ENCODE results near the gene KCNA5. TPM values are rescaled to one million over a fixed set of nuclear protein-coding genes. Genes with fewer than 3 reads are reported as not detected.
A peak's percentile ranks its signal among the peaks of the same experiment; 100 is the strongest.

KCNA5 gene
- 0.05 TPM for total RNA-seq

DNA sequence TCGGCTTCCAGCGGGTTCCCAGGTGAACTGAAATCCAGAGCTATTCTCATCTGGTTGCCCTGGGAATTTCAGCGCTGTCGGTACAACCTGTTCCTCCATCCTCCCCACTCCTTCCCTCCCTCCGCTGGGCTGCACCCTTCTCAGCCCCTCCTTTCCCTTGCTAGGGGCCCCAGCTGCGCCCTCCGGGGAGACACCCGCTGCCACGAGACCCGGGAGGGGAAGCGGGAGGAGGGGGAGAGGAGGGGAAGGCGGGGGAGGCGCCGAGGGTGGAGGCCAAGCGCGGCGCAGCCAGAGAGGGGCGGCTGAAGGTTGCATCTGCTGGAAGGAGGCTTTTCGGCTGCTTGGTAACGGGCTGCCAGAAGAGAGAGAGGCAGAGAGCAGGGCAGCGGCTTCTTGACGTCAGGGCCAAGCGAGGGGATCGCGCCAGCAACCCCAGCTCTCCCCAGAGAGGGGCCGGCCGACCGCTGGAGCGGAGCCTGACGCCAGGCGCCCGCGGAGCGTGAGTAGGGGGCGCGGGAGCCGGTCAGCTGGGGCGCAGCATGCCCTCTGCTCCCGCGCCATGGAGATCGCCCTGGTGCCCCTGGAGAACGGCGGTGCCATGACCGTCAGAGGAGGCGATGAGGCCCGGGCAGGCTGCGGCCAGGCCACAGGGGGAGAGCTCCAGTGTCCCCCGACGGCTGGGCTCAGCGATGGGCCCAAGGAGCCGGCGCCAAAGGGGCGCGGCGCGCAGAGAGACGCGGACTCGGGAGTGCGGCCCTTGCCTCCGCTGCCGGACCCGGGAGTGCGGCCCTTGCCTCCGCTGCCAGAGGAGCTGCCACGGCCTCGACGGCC is at the start of gene KCNA5:
Gene KCNA5 (plus strand): TSS at position 291 of the 831 bp plus-strand sequence. CDS start 269 bp downstream, at position 560.
- no peak for ATAC-seq
- DNase-seq (ENCODE audit: low spot score) = no peak

DNA sequence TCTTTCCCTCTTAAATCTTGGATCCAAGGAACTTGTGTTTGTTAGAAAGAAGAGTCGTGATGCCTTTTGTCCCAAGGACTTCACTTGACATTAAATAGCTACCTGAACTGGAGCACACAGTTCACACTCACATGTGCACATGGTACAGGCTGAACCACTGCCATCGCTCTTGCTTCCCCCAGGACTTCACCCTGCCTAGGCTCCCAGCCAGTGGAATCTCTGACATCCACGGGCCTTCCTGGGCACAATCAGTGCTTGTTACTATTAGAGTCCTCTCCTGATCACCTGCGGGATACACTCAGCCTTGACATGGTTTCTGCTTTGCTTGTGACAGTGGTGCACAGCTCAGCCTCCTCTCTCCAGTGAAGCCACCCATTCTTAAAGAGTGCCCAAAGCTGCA is 49.1 kb upstream of the KCNA5 start:
- no peak for DNase-seq (ENCODE audit: low spot score)
- ATAC-seq = no peak

DNA sequence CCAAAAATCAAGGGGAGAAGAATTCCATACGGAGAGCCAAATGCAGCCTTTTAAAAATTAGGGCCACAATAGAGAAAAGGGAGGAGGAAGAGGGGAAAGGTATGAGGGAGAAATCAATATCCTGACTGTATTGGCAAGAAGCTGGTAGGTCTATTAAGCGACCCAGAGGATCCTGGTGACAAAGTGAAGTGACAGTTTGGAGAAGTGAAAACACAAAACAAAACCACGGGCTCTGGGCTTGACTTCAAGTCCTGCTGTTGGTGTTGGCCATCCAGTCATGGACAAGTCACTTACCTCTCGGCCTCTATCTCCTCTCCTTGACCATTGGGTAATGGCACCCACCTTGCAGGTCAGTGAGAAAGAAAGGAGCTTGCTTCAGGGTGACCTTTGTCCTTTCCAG is 47.0 kb upstream of the KCNA5 start:
- DNase-seq (ENCODE audit: low spot score) = no peak
- ATAC-seq = no peak

DNA sequence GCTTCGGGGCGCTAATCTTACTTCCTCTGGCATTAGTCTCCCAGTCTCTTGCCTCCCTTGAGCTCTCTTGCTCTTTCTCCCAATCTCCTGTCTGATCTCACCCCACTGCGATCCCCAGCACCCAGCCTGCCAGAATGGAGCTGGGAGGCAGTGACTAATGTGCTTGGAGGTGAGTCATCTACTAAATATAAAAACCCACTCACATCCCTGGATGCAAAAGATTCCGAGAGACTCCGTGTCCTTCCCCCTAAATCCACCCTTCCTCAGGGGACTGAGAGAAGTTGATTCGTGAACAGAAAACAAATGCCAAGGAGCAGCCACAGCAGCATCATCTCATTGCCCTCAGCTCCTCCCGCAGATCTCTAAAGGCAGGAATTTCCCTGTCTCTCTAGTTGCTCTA is 45.7 kb upstream of the KCNA5 start:
- DNase-seq (ENCODE audit: low spot score) = no peak
- ATAC-seq = no peak

DNA sequence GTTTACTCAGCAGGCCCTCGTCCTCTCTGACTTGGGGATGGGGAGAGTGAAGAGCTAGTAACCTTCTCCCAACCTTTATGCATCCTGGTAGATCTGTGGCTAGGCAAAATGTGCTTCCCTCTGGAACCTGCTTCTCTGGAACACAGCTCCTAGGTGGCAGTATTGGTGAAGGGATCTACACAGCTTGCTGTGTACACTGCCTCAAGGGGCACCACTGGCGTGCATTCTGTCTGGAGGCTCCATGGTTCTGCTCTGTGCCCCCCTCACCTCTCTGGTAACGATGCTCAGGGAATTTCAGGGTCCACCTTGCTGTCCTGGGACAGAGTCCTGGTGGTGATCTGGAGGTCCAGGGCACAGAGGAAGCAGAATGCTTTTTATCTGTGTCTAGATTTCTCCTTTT is 43.5 kb upstream of the KCNA5 start:
- DNase-seq (ENCODE audit: low spot score) (no peak), ATAC-seq (no peak)

DNA sequence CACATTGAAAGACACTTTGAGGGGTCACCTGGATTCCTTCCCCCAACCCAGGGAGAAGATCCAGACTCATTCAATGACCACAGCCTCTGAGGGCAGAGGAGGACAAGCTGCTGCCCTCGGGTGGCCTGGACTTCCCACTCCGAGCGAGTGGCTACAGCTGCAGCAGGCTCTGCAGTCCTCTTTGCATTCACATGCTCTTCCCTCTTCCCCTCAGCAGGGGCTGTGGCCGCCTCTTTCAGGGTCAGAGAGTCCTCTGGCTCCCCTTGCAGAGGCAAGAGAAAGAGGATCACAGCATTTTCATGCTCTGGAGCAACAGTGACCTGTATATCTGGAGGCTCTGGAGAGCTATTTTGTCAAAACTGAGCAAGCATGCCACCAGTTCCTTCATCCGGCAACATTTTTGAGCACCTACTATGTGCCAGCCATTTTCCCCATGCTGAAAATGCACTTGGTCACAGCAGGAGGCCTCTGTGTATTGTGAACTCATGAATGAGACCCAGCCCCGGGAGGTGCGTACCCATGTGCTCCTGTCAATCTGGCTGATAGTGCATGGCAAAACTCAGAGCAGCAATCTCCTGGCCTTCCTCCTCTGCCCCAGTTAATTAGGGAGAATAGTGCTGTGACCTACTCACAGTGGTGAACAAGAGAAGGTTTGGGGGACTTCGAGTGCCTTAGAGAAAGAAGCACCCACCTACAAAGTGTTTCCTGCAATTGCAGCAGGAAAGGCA is 42.9 kb upstream of the KCNA5 start:
- no peak for ATAC-seq
- DNase-seq (ENCODE audit: low spot score) = no peak

DNA sequence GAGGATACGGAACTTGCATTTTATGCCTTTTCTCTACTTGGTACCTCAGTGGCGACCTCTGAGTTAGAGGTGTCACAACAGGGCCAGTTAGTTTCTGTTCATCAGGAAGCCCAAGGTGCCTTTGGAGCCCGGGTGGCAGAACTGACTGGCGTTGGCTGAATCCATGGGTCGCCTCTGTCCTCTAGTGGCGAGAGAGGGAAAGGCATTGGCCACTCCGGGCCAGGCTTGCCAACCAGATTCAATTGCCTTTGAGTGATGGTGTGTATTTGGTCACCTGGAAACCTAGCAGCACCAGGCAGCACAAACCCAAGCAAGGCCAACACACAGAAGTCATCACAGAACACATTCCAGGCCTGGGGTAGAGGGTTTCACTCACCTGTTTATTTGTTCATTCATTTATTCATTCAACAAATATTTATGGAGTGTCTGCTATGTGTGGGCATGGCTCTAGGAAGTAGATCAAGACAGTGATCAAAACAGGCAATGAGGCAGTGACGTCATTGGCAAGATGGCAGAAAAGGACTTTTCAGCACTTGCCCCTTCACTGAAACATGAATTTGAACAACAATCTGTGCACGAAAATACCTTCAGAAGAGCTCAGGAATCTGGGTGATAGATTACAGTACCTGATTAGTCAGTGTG is 40.5 kb upstream of the KCNA5 start:
- ATAC-seq (peak; percentile 99), DNase-seq (ENCODE audit: low spot score) (peak; percentile 71)

DNA sequence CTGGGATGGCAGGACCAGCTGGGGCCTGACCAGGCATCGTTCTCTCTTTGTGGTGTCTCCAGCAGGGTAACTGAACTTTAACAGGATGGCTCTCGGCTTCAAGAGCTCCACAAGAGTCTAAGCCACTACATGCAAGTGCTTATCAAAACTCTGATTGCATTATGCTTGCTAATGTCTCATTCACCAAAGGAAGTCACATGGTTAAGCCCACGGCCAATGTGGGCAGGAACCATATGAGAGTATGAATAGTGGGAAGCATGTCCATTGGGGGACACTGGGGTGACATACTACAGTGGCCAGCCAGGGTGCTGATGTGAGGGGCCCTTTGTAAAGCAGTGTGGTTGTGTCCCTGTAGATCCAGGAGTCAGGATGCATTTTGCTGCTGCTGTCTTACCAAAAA is 35.0 kb upstream of the KCNA5 start:
- ATAC-seq = no peak
- no peak for DNase-seq (ENCODE audit: low spot score)

DNA sequence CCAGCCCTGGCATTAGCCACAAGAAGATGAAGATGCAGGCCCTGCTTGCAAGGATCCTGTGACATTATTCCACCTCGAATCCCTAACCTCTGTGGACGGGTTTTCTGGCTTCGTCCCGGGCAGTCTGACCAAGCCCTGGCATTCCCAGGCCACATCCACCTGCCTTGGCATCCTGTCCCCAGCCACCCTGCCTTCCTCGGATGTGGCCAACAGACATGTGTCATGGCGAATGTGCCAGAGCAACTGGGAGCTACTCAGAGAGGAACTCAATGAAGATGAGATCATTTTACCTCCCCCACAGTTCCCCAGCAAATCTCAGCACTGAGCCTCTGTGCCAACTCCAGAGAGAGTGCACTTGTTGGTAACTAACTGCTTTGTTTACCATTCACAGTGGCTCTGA is 33.5 kb upstream of the KCNA5 start:
- DNase-seq (ENCODE audit: low spot score) (no peak), ATAC-seq (no peak)

DNA sequence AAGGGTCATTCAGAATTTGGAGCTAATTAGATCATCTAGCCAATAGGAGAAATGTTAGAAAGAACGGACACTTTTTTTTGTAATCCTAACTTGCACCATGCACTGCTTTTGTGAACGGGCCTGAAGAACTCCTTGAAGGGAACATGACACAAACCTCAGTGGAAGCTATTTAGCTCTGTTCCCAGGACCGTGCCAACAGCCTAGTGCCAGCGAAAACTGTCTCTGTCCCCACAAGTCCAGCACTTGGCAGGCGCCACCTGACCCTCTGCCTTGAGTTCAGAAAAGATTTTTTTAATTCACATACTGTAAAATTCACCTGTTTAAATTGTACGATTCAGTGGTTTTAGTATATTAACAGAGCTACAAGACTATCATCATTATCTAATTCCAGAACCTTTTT is 31.3 kb upstream of the KCNA5 start:
- DNase-seq (ENCODE audit: low spot score) (no peak), ATAC-seq (no peak)

DNA sequence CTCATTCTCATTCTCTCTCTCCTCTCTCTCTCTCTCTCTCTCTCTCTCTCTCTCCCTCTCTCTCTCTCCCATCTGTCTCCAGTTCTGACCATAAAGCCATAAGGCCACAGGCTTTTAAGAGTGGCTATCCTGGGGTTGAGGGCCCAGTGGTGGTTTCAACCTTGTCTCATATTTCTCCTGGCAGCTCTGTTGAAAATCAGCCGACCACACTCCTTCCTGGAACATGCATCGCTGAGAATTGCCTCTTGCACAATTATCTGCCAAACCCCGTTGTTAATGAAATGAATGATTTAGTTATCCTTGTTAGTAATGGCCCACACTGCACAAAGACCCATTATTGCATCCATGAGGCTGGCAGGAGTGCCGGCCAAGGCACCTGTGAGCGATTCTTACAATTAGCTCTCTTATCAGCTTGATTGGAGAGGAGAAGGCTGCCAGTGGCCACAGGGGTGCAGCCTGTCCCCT is 30.4 kb upstream of the KCNA5 start:
- DNase-seq (ENCODE audit: low spot score) (no peak), ATAC-seq (no peak)

DNA sequence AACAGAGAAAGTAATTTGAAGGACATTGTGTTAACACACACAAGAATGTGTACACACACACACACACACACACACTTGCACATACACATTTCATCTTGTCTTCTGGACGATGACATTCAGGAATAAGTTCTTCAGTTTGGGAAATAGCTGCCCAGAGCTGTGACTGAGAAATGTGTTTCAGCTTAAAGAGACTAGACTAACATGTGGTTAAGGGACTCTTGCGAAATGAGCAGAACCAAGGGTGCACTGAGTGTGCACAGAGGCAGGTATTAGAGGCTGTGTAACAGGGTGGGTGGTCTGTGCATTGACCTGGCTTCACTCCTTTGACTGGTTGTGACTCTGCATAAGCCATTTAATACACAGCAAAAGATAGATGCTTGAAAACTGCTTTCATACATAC is 29.4 kb upstream of the KCNA5 start:
- DNase-seq (ENCODE audit: low spot score) = no peak
- no peak for ATAC-seq

DNA sequence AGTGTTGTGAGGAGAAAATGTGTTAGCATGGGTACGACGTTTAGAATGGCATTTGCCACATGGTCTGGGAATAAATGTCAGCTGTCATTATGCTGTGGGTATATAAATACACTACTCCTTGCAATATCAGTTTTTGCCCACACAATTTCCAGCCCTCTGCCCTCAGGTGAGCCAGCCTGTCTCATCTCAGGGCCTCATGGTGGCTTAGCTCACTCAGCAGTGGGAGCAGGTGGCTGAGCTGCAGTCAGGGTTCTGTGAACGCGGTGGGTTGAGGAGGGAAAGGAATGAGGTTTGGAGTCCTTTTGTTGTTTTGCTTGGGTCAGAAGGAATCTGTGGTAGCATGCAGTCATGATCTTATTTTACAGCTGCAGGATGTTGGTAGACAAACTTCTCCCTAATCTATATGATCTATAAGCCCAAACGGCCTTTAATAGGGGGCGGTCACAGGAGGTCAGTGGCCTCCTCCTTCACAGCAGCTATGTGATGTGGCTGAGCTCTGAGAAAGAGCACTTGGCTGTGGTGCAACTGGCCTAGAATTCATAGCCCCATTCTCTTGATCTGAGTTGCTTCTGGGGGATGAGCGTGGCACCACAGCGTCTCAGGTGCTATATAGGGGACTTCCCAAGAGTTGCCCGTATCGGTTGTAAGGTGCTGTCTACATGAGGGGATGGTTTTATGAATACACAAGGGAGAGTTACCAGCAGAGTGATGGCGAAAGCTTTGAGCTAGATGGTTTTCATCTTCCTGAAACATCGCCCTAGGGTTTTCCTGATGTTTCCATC is 27.8 kb upstream of the KCNA5 start:
- DNase-seq (ENCODE audit: low spot score) (no peak), ATAC-seq (no peak)

DNA sequence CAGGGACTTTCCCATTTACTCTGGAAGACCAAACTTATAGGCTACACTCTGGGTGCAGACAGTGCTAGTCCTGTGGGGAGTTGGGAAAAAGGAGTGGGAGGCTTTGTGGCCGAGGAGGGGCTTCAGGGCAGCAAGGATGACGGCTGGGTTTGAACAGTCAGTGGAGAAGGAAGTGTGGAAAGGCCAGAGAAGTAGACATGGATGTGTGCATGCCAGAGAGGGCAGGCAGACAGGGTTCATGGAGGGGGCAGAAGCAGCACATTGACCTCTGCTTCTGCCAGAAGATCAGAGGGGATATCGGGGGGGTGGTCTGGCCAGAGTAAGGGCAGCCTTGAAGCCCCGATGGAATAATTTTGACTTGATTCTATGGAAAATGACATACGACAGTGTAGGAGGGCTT is 27.2 kb upstream of the KCNA5 start:
- ATAC-seq (no peak), DNase-seq (ENCODE audit: low spot score) (no peak)

DNA sequence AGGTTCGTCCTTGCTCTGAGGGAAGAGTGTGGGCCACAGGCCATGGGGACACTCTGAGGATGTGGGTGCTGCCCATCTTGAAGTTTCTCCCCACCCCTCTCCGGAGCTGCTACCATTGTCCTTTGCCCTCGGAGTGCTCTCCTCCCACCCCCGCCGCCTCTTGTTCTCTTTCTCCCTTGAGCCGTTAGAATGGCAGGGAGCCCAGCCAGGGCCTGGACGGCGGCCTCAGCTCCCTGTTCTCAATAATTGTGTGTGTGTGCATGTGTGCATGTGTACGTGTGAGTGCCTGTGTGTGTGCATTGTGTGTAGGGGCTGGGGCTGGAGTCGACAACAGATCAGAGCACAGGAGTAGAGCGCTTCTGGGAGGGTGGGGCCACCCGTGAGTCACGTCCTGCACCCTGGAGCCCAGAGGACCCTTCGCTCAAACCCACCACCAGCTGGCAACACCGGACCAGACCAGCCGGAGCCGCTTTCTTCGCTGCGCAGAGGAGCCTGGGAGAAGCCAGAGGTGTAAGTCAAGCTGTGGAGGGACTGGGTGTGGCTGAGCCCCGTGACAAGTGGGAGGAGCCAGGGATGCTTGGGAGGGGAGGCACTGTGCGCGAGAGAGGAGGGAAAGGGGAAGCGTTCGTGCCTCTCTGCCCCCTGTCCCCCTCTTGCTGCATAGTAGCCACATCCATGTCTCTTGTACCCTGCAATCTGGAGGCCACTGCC is 25.9 kb upstream of the KCNA5 start:
- DNase-seq (ENCODE audit: low spot score) = no peak

DNA sequence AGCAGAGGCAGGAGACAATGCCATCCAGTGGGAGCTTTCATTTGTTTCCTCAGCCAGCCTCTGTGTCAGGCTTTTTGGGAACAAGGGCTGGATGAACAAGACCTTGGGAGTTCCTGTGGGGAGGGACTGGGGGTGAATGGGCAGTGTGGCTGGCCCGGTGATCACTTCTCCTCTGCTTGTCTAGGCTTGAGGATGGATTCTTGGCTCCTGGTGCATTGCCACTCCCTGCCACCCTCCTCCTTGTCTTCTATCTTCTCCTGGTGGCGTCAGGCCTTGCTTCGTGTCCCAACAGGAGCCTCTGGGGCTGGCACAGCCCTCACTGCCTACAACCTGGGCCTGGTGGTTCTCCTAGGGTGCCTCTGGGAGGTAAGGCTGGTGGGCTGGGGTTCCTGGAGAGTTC is 25.0 kb upstream of the KCNA5 start:
- ATAC-seq = no peak

More for the DNA sequence above, 25.9 kb upstream of the KCNA5 start:
- ATAC-seq = no peak

DNA sequence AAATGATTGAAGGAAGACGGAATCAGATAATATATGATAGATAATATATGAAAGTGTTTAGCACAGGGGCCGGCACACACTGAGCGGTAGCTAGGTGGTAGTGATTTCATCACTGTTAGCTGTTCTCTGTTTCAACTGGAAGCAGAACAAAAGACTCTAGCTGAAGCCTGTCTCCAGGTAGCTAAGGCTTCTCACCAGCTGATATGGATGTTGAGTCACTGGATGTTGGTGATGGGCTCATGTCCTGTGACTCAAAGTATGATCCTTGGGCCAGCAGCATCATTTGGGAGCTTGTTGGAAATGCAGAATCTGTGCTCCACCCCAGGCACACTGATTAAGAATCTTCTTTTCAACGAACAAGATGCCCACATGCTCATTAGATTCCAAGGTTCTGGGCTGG is 21.7 kb upstream of the KCNA5 start:
- ATAC-seq = no peak
- DNase-seq (ENCODE audit: low spot score) = no peak

More for the DNA sequence above, 25.0 kb upstream of the KCNA5 start:
- DNase-seq (ENCODE audit: low spot score) = no peak

DNA sequence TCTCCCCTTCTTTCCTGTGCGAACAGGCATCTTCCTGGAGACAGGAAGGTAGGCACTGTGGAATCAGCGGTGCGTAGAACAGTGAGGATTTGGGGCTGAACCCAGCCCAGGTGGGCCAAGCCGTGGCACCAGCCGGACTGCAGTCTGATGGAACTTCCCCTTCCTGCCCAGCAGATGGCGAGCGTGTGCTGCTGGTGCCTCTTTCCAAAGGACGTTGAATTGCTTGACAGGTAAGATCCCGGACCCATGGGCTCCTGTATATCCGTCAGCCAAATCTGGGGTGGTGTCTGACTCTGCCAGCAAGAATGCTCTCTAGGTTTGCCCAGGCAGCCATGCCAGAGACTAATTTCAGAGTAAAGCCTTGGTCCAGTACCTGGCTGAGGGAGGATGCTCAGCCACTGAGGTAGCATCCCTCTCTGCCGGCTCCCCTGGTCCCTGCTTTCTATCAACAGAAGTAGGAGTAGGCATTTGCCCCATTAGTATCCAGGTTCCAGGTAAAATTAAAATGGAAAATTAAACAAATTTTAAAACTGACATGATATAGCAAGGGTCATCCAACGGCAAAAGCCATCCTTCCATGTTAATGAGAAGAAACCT is 21.1 kb upstream of the KCNA5 start:
- ATAC-seq (peak; percentile 95), DNase-seq (ENCODE audit: low spot score) (no peak)

DNA sequence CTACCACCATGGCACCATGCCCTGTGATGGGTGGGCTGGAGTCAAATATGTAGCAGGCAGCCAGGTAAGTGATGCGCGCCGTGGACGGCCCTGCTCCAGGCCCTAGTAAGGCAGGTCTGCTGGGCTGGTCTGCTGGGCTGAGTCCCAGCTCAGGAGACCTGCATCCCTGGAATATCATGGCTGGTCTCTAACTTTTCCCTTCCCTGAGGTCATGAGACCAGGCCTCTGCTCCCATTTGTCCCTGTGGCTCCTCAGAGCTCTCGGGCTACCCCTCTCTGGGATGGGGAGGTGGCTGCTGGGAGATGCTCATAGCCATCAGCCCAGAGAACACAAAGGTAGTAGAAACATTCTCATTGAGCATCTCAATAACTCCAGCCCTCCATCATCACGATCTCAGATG is 19.8 kb upstream of the KCNA5 start:
- ATAC-seq (no peak), DNase-seq (ENCODE audit: low spot score) (no peak)

DNA sequence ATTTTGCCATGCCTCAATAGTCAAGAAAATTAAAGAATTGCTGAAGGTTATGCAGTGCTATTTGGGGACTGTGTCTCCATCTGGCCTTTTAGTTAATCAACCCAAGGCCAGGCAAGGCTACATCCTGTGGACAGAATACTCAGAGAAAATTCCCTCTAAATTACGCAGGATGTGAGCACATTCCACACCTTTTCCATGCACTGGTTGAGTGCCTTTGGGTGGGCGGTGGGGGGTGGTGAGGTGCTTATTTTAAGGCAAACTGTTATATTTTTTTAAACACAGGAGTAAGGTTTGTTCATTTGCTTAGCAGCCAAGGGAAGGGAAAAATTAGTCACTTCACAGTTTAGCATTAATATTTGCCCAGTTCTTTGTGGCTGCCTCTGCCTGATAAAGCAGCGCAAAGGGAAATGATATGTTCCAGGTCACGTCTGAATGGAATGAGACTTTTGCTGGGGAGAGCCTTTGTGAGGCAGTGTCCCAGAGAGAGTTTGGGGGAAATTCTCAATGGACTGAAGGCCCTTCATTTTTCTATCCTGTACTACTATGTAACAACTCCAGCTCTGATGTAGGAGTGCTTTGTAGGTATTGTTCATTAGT is 17.2 kb upstream of the KCNA5 start:
- DNase-seq (ENCODE audit: low spot score) (no peak), ATAC-seq (no peak)
